Fibroblast of pulmonary artery (primary cell): Measurements from ENCODE around the gene LARGE2.
A peak's percentile ranks its signal among the peaks of the same experiment; 100 is the strongest.

Source experiments
- DNase-seq: peaks from one replicate; pipeline ENCODE4 v3.0.0-alpha.2; 2010; ENCODE audit warnings: low read depth
- H3K4me3 ChIP-seq: replicated peaks from 2 replicates; pipeline ENCODE4 v1.5.1; 2011; ENCODE audit warnings: low read depth, mild to moderate bottlenecking, control low read depth, low read length, moderate library complexity
- CTCF ChIP-seq: IDR thresholded peaks from 2 replicates; pipeline ENCODE4 v1.5.1; 2011; ENCODE audit warnings: mild to moderate bottlenecking, control low read depth, low read length, inconsistent platforms; ENCODE audit errors: missing control alignments

Gene LARGE2

GRCh38 chr11:45948356-45948755 lies 25.9 kb downstream of the LARGE2 start:
- DNase-seq: no peak
- H3K4me3 ChIP-seq: no peak overlapping the region
- TF ChIP-seq CTCF: no peak

- no peak for TF ChIP-seq CTCF
- no peak overlapping the region for H3K4me3 ChIP-seq
- no peak for DNase-seq
Measured at GRCh38 chr11:45949992-45950407, 27.5 kb downstream of the LARGE2 start.

GRCh38 chr11:45959851-45960250 lies 37.4 kb downstream of the LARGE2 start:
- TF ChIP-seq CTCF: no peak
- DNase-seq: peak; percentile 21
- no peak overlapping the region for H3K4me3 ChIP-seq

- H3K4me3 ChIP-seq: no peak overlapping the region
- no peak for DNase-seq
- TF ChIP-seq CTCF: no peak
Measured at GRCh38 chr11:45960387-45961095, 38.1 kb downstream of the LARGE2 start.

GRCh38 chr11:45961751-45962240 lies 39.3 kb downstream of the LARGE2 start:
- DNase-seq: no peak
- TF ChIP-seq CTCF: no peak
- H3K4me3 ChIP-seq: no peak overlapping the region

GRCh38 chr11:45964911-45965389 lies 42.5 kb downstream of the LARGE2 start:
- peak; percentile 93 for TF ChIP-seq CTCF
- peak; percentile 88 for DNase-seq
- H3K4me3 ChIP-seq: no peak overlapping the region

GRCh38 chr11:45967506-45967905 lies 45.0 kb downstream of the LARGE2 start:
- DNase-seq: no peak
- no peak overlapping the region for H3K4me3 ChIP-seq
- no peak for TF ChIP-seq CTCF
